RWPE2 (cell line): ENCODE results near the gene ZNF536.

ENCODE experiments used
- ATAC-seq: fragments of 200-7000 bp; cut with Tn5 transposase; 3 replicates; pipeline ENCODE4 v1.9.1; 2021; ENCODE audit warnings: low read depth
- DNase-seq: peaks from one replicate; pipeline ENCODE4 v3.0.0-alpha.2; 2020; ENCODE audit warnings: low spot score
- H3K27ac ChIP-seq: fragments of 450-650 bp; 2 replicates; pipeline ENCODE4 v1.5.1; 2017; ENCODE audit warnings: mild to moderate bottlenecking; ENCODE audit not compliant: poor library complexity, severe bottlenecking
- H3K27me3 ChIP-seq: fragments of 250-450 bp; sonication (Bioruptor Pico); 2 replicates; pipeline ENCODE4 v1.5.1; 2021; ENCODE audit warnings: mild to moderate bottlenecking, moderate library complexity; ENCODE audit not compliant: insufficient read depth, poor library complexity, severe bottlenecking
- H3K36me3 ChIP-seq: fragments of 250-450 bp; sonication (Bioruptor Pico); 2 replicates; pipeline ENCODE4 v1.5.1; 2020; ENCODE audit warnings: low read depth, mild to moderate bottlenecking, moderate library complexity
- H3K4me1 ChIP-seq: fragments of 250-450 bp; sonication (Bioruptor Pico); 2 replicates; pipeline ENCODE4 v1.5.1; 2021; ENCODE audit warnings: mild to moderate bottlenecking, moderate library complexity; ENCODE audit not compliant: insufficient read depth, poor library complexity, severe bottlenecking
- H3K4me3 ChIP-seq: fragments of 250-450 bp; sonication (Bioruptor Pico); 2 replicates; pipeline ENCODE4 v1.5.1; 2021; ENCODE audit warnings: mild to moderate bottlenecking, moderate library complexity; ENCODE audit not compliant: severe bottlenecking
- H3K9me3 ChIP-seq: fragments of 250-450 bp; sonication (Bioruptor Pico); 2 replicates; pipeline ENCODE4 v1.5.1; 2021; ENCODE audit warnings: mild to moderate bottlenecking, moderate library complexity; ENCODE audit not compliant: severe bottlenecking
- CTCF ChIP-seq: fragments of 450-650 bp; IDR thresholded peaks from one replicate; pipeline ENCODE4 v1.5.1; 2017; ENCODE audit warnings: mild to moderate bottlenecking, moderate library complexity; ENCODE audit not compliant: poor library complexity, severe bottlenecking

Gene ZNF536

GRCh38 chr19:30558793-30559192, 186.6 kb downstream of the ZNF536 start:
- H3K9me3 ChIP-seq, result no peaks in the 10 kb centered on the region
- ATAC-seq (no peak), DNase-seq (no peak)
- H3K27me3 ChIP-seq, result no peaks in the 10 kb centered on the region
- no peak for TF ChIP-seq CTCF
- H3K4me3 ChIP-seq, result no peak overlapping the region
- no peaks in the 10 kb centered on the region for H3K4me1 ChIP-seq
- H3K36me3 ChIP-seq, result no peaks in the 10 kb centered on the region
- H3K27ac ChIP-seq, result no peak overlapping the region

- no peak overlapping the region for H3K4me3 ChIP-seq
- H3K27me3 ChIP-seq, result no peaks in the 10 kb centered on the region
- H3K4me1 ChIP-seq, result no peaks in the 10 kb centered on the region
- DNase-seq (no peak), ATAC-seq (no peak)
- no peaks in the 10 kb centered on the region for H3K9me3 ChIP-seq
- no peak overlapping the region for H3K27ac ChIP-seq
- no peaks in the 10 kb centered on the region for H3K36me3 ChIP-seq
- TF ChIP-seq CTCF, result no peak
Observed at GRCh38 chr19:30559446-30559845, 187.3 kb downstream of the ZNF536 start.

- H3K9me3 ChIP-seq, result peaks cover 1% of the 10 kb centered on the region
- H3K27ac ChIP-seq, result no peak overlapping the region
- no peak for TF ChIP-seq CTCF
- no peak for ATAC-seq
- no peaks in the 10 kb centered on the region for H3K27me3 ChIP-seq
- no peaks in the 10 kb centered on the region for H3K4me1 ChIP-seq
- no peak overlapping the region for H3K4me3 ChIP-seq
- no peak for DNase-seq
- H3K36me3 ChIP-seq, result no peaks in the 10 kb centered on the region
Observed at GRCh38 chr19:30562981-30563380, 190.8 kb downstream of the ZNF536 start.

GRCh38 chr19:30563691-30564090, 191.5 kb downstream of the ZNF536 start:
- ATAC-seq, result no peak
- Histone ChIP-seq H3K27ac (no peak overlapping the region), H3K9me3 (peaks cover 1% of the 10 kb centered on the region), H3K36me3 (no peaks in the 10 kb centered on the region), H3K27me3 (no peaks in the 10 kb centered on the region), H3K4me1 (no peaks in the 10 kb centered on the region), H3K4me3 (no peak overlapping the region)
- no peak for DNase-seq
- no peak for TF ChIP-seq CTCF

- no peak for DNase-seq
- Histone ChIP-seq H3K4me1 (no peaks in the 10 kb centered on the region), H3K36me3 (no peaks in the 10 kb centered on the region), H3K9me3 (peaks cover 1% of the 10 kb centered on the region), H3K27ac (no peak overlapping the region), H3K4me3 (no peak overlapping the region), H3K27me3 (no peaks in the 10 kb centered on the region)
- ATAC-seq, result no peak
- no peak for TF ChIP-seq CTCF
Observed at GRCh38 chr19:30564551-30565011, 192.4 kb downstream of the ZNF536 start.
